ENCODE results near the gene LANCL2. TPM values are rescaled to one million over a fixed set of nuclear protein-coding genes. Genes with fewer than 3 reads are reported as not detected.

The LANCL2 gene
- total RNA-seq, 1 experiment from 2014 or later, result 18.5 TPM

DNA sequence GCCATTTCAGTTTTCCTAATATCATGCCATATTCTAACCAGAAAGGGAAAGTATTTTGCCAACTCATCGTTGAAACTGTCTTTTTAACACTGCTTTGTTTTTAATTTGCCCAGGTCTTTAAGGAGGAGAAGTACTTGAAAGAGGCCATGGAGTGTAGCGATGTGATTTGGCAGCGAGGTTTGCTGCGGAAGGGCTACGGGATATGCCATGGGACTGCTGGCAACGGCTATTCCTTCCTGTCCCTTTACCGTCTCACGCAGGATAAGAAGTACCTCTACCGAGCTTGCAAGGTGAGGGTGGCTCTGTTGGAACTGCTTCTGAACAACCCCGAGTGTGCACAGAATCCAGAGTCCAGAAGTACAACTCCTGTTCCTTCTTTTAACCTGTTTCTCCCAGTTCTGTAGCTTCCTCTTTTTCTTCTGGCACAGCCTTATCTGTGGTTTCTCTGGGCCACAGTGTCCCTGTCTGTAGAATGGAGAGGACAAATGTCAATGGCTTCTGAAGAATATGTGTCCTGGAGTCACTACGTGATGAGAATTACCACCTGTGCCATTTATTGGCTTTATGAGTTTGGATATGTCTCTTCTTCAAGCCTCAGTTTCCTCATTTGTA is 60.1 kb downstream of the LANCL2 start:
- intact Hi-C loops (cut with micrococcal nuclease; ENCODE audit: unreplicated experiment), result no loop called here
- Histone ChIP-seq H3K4me1 (peaks cover 11% of the 10 kb centered on the region; the same call in 1 of the 2 replicates), H3K27me3 (replicated peaks; ENCODE audit: control insufficient read depth, insufficient read depth, low read length) (no peaks in the 10 kb centered on the region), H3K9me3 (no peaks in the 10 kb centered on the region), H3K4me3 (ENCODE audit: low read depth, low read length) (no peak overlapping the region), H3K36me3 (ENCODE audit: control insufficient read depth, insufficient read depth, low read length) (no peaks in the 10 kb centered on the region)
- Mint-ChIP-seq H3K9me3 (ENCODE audit: unreplicated experiment) (no peaks in the 10 kb centered on the region), H3K36me3 (ENCODE audit: insufficient read depth, unreplicated experiment) (peaks cover 4% of the 10 kb centered on the region), H3K4me1 (ENCODE audit: low read depth, unreplicated experiment) (peaks cover 15% of the 10 kb centered on the region), H3K27me3 (ENCODE audit: insufficient read depth, unreplicated experiment) (no peaks in the 10 kb centered on the region), H3K4me3 (ENCODE audit: unreplicated experiment) (no peak overlapping the region), H3K27ac (ENCODE audit: unreplicated experiment) (no peak overlapping the region)
- TF ChIP-seq, protein P1, sequence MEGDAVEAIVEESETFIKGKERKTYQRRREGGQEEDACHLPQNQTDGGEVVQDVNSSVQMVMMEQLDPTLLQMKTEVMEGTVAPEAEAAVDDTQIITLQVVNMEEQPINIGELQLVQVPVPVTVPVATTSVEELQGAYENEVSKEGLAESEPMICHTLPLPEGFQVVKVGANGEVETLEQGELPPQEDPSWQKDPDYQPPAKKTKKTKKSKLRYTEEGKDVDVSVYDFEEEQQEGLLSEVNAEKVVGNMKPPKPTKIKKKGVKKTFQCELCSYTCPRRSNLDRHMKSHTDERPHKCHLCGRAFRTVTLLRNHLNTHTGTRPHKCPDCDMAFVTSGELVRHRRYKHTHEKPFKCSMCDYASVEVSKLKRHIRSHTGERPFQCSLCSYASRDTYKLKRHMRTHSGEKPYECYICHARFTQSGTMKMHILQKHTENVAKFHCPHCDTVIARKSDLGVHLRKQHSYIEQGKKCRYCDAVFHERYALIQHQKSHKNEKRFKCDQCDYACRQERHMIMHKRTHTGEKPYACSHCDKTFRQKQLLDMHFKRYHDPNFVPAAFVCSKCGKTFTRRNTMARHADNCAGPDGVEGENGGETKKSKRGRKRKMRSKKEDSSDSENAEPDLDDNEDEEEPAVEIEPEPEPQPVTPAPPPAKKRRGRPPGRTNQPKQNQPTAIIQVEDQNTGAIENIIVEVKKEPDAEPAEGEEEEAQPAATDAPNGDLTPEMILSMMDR (IDR thresholded peaks at IDR 0.05; ENCODE audit: insufficient read depth in 1 of 2, low read depth in 1 of 2, low read length in 1 of 2, severe bottlenecking in 1 of 2, unreplicated experiment in 1 of 2), result no peak
- ChIA-PET POLR2A (no interaction called here), CTCF (no interaction called here)
- no TSS peak for BruUV-seq (replicated peaks)
- no peak for DNase-seq

DNA sequence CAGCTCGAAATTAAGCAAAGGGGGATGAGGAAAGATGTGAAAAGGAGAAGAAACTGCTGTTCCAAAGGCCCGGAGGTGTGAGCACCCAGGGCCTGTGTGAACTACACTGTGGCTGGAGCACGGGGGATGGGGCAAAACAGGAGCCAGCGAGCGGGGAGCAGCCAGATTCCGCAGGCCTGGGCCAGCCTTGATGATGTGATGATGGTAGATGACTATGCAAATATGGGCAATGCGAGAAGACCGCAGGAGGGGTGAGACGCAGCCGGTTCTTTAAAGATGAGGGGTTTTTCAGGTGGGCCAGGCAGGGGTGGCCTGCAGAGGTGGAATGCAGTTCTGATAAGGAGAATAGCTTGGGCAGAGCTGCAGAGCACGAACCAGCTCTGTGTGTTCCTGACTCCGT is 61.5 kb downstream of the LANCL2 start:
- Mint-ChIP-seq H3K4me3 (ENCODE audit: unreplicated experiment) (no peak overlapping the region), H3K27ac (ENCODE audit: unreplicated experiment) (no peak overlapping the region)
- DNase-seq, result no peak

DNA sequence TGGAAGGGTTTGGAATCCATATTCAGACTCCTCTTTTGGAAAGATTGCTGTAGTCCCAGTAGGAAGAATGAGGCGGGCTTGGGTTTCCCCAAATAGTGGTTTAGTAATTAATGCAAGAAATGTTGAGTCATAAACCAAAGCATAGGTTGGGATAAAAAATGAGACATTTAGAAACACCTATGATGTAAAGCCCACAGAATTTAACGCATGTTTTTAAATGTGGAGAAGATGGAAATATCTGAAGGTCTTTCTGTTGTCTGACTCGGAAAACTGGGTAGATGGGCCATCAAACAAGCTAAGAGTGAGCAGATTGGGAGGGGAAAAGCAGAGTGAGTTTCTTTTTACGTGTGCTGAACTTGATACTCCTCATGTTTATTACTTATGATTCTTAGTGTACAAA is 62.2 kb downstream of the LANCL2 start:
- no peaks in the 10 kb centered on the region for H3K9me3 Mint-ChIP-seq (ENCODE audit: unreplicated experiment)
- intact Hi-C loops (cut with micrococcal nuclease; ENCODE audit: unreplicated experiment), result no loop called here
- no peak overlapping the region for H3K4me3 Mint-ChIP-seq (ENCODE audit: unreplicated experiment)
- CTCF ChIA-PET, result no interaction called here
- no peaks in the 10 kb centered on the region for H3K27me3 Mint-ChIP-seq (ENCODE audit: insufficient read depth, unreplicated experiment)
- H3K9me3 ChIP-seq, result no peaks in the 10 kb centered on the region
- peaks cover 4% of the 10 kb centered on the region; the same call in 1 of the 2 replicates for H3K4me1 ChIP-seq
- peaks cover 4% of the 10 kb centered on the region for H3K36me3 Mint-ChIP-seq (ENCODE audit: insufficient read depth, unreplicated experiment)
- BruUV-seq (replicated peaks), result no TSS peak
- POLR2A ChIA-PET, result no interaction called here
- no peaks in the 10 kb centered on the region for H3K27me3 ChIP-seq (replicated peaks; ENCODE audit: control insufficient read depth, insufficient read depth, low read length)
- no peak for DNase-seq
- no peak overlapping the region for H3K27ac Mint-ChIP-seq (ENCODE audit: unreplicated experiment)
- no peaks in the 10 kb centered on the region for H3K36me3 ChIP-seq (ENCODE audit: control insufficient read depth, insufficient read depth, low read length)
- no peak overlapping the region for H3K4me3 ChIP-seq (ENCODE audit: low read depth, low read length)
- TF ChIP-seq, protein P1 (IDR thresholded peaks at IDR 0.05; ENCODE audit: insufficient read depth in 1 of 2, low read depth in 1 of 2, low read length in 1 of 2, severe bottlenecking in 1 of 2, unreplicated experiment in 1 of 2), result no peak
- H3K4me1 Mint-ChIP-seq (ENCODE audit: low read depth, unreplicated experiment), result peaks cover 8% of the 10 kb centered on the region

More for the DNA sequence above, 61.5 kb downstream of the LANCL2 start:
- H3K4me1 ChIP-seq, result peaks cover 4% of the 10 kb centered on the region; the same call in 1 of the 2 replicates
- TF ChIP-seq, protein P1 (IDR thresholded peaks at IDR 0.05; ENCODE audit: insufficient read depth in 1 of 2, low read depth in 1 of 2, low read length in 1 of 2, severe bottlenecking in 1 of 2, unreplicated experiment in 1 of 2), result no peak
- Mint-ChIP-seq H3K4me1 (ENCODE audit: low read depth, unreplicated experiment) (peaks cover 8% of the 10 kb centered on the region), H3K27me3 (ENCODE audit: insufficient read depth, unreplicated experiment) (no peaks in the 10 kb centered on the region), H3K9me3 (ENCODE audit: unreplicated experiment) (no peaks in the 10 kb centered on the region), H3K36me3 (ENCODE audit: insufficient read depth, unreplicated experiment) (peaks cover 4% of the 10 kb centered on the region)
- no TSS peak for BruUV-seq (replicated peaks)
- H3K36me3 ChIP-seq (ENCODE audit: control insufficient read depth, insufficient read depth, low read length), result no peaks in the 10 kb centered on the region
- H3K27me3 ChIP-seq (replicated peaks; ENCODE audit: control insufficient read depth, insufficient read depth, low read length), result no peaks in the 10 kb centered on the region
- intact Hi-C loops (cut with micrococcal nuclease; ENCODE audit: unreplicated experiment), result no loop called here
- no peaks in the 10 kb centered on the region for H3K9me3 ChIP-seq
- ChIA-PET CTCF (no interaction called here), POLR2A (no interaction called here)
- H3K4me3 ChIP-seq (ENCODE audit: low read depth, low read length), result no peak overlapping the region
